ENCODE measurements around the gene ORMDL3.

DNA sequence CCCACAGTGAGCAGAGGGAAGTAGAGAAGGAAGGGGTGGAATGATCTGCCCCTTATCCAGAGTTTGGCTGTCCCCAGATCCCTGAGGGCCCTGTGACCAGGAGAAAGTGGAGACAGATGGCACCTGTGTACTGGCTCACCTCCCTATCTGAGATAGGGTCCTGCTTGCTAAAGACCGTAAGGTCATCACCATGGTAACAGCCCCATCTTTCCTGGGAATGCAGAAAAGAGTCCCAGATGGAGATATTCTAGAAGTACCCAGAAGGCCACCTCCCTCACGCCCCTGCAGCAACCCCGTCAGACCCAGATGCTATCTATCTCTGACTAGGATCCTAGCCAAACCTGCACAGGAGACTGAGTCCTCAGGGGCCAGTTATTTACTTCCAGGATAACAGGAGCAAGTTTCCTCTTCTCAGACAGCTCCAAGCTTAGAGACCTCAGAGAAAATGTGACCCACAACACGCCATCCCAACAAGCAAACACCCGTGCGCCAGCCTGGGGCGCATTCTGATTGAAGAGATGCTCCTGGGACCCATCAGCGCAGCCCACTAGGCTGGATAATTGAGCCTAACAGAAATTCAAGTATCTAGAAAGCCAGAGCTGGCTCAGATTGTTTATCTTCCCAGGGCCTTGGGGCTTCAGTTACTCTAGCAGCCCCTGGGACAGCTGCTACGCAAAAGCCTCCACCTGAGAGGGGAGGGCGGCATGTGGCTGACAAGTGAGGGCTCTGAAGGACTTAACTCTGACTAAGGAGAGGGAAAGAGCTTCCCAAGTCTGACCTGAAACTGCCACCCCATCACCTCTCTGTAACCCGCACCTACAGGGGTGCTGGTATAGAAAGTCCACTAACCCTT is 1.9 kb downstream of the ORMDL3 start:
- TF ChIP-seq EZH2 (IDR thresholded peaks at IDR 0.05) = no peak
- no peak for TF ChIP-seq POLR2AphosphoS5 (IDR thresholded peaks at IDR 0.05; ENCODE audit: borderline replicate concordance, low read depth, low read length)
- no peak for TF ChIP-seq FOXP2 (optimal IDR thresholded peaks at IDR 0.05; ENCODE audit: control extremely low read depth, extremely low read length, insufficient read depth)
